T-cell (primary cell): ENCODE data around the gene SPATA6L. TPM values are rescaled to one million over a fixed set of nuclear protein-coding genes. Genes with fewer than 3 reads are reported as not detected.
A peak's percentile ranks its signal among the peaks of the same experiment; 100 is the strongest.

ENCODE experiments used
- ATAC-seq, 4 experiments: fragments of 200-7000 bp in 3 of 4; fragments of 150-1000 bp in 1 of 4; cut with Tn5 transposase; replicated peaks in 1 of 4; 1 replicate in 3 of 4; 2 replicates in 1 of 4; pipeline ENCODE4 v1.10.0; 2021; ENCODE audit warnings: moderate library complexity in 3 of 4, mild to moderate bottlenecking in 2 of 4, moderate number of reproducible peaks in 1 of 4
- CTCF ChIA-PET, 2 donors: fragments of 300-600 bp; sonication (Branson Sonifier 250); formaldehyde crosslinking; loops; one replicate each; lab custom pipeline; 2022; ENCODE audit warnings: antibody characterized with exemption in 2 of 2; lab: Charles Lee
- POLR2A ChIA-PET, 2 donors: fragments of 300-600 bp; sonication (Branson Sonifier 250); formaldehyde crosslinking; loops; one replicate each; lab custom pipeline; 2022; ENCODE audit warnings: antibody characterized with exemption in 2 of 2; lab: Charles Lee
- DNase-seq, 35 experiments: peaks; one replicate each; pipeline versions ENCODE4 v3.0.0 to v3.0.0-alpha.2; 2013 to 2023
- H3K27ac ChIP-seq: one replicate; pipeline ENCODE4 v1.5.1; 2013; ENCODE audit warnings: low read length
- H3K27me3 ChIP-seq, 2 experiments: replicated peaks in 1 of 2; 1 replicate in 1 of 2; 2 replicates in 1 of 2; pipeline versions ENCODE4 v1.6.1 to v1.7.0; 2013; ENCODE audit warnings: low read length in 1 of 2, mixed read lengths in 1 of 2; ENCODE audit not compliant: control insufficient read depth in 2 of 2, insufficient read depth in 2 of 2; ENCODE audit errors: extremely low read depth in 1 of 2
- H3K36me3 ChIP-seq, 2 donors: 1 replicate in 1 of 2; 2 replicates in 1 of 2; pipeline versions ENCODE4 v1.6.1 to v1.7.0; 2013; ENCODE audit warnings: low read length in 1 of 2; ENCODE audit not compliant: control insufficient read depth in 2 of 2, insufficient read depth in 1 of 2; ENCODE audit errors: extremely low read depth in 1 of 2
- H3K4me1 ChIP-seq, 2 experiments: 1 replicate in 1 of 2; 2 replicates in 1 of 2; pipeline versions ENCODE4 v1.6.1 to v1.7.0; 2013; ENCODE audit warnings: low read length in 2 of 2, mixed read lengths in 1 of 2; ENCODE audit not compliant: insufficient read depth in 2 of 2, control insufficient read depth in 1 of 2; ENCODE audit errors: extremely low read depth in 1 of 2
- H3K4me3 ChIP-seq, 2 donors: 1 replicate in 1 of 2; 2 replicates in 1 of 2; pipeline versions ENCODE4 v1.5.1 to v1.7.0; 2013; ENCODE audit warnings: mild to moderate bottlenecking in 2 of 2, low read length in 1 of 2, moderate library complexity in 1 of 2; ENCODE audit not compliant: control insufficient read depth in 1 of 2; ENCODE audit errors: extremely low read depth in 1 of 2
- H3K9me3 ChIP-seq: 2 replicates; pipeline ENCODE4 v1.7.0; 2013
- H3K27ac Mint-ChIP-seq, 2 donors: one replicate each; pipeline ENCODE4 v1.8.0; 2020 to 2021; ENCODE audit warnings: mild to moderate bottlenecking in 2 of 2, mixed read lengths in 2 of 2
- H3K27me3 Mint-ChIP-seq, 2 donors: one replicate each; pipeline ENCODE4 v1.8.0; 2021 to 2022; ENCODE audit warnings: mixed read lengths in 2 of 2
- H3K36me3 Mint-ChIP-seq: one replicate; pipeline ENCODE4 v1.8.0; 2021; ENCODE audit warnings: mixed read lengths
- H3K4me1 Mint-ChIP-seq, 3 donors: one replicate each; pipeline ENCODE4 v1.8.0; 2020 to 2022; ENCODE audit warnings: mixed read lengths in 3 of 3, mild to moderate bottlenecking in 1 of 3
- H3K4me3 Mint-ChIP-seq, 3 donors: one replicate each; pipeline ENCODE4 v1.8.0; 2020 to 2022; ENCODE audit warnings: mild to moderate bottlenecking in 3 of 3, mixed read lengths in 3 of 3, moderate library complexity in 3 of 3
- H3K9me3 Mint-ChIP-seq, 3 donors: one replicate each; pipeline ENCODE4 v1.8.0; 2020 to 2022; ENCODE audit warnings: mixed read lengths in 3 of 3
- WGBS: methylation state at CpG from one replicate; pipeline ENCODE4 v1.1.5; 2013; ENCODE audit warnings: missing lambda C conversion rate; ENCODE audit not compliant: insufficient coverage; 5-methylcytosine and 5-hydroxymethylcytosine counted together
- total RNA-seq, 35 experiments: library from RNA in 6 of 35; stranded (reverse) in 6 of 35; fragments of 120-200 nt in 1 of 35; gene quantifications; one replicate each; pipeline versions ENCODE4 v1.2.1 to v1.2.4 and lab custom pipeline; 2013 to 2026

Gene SPATA6L
- total RNA-seq, 5 donors from 2014 or later (not counting 1 experiment from before 2014, with no cell fraction given), result 1.2 to 5.2 (median 2.5) TPM

DNA sequence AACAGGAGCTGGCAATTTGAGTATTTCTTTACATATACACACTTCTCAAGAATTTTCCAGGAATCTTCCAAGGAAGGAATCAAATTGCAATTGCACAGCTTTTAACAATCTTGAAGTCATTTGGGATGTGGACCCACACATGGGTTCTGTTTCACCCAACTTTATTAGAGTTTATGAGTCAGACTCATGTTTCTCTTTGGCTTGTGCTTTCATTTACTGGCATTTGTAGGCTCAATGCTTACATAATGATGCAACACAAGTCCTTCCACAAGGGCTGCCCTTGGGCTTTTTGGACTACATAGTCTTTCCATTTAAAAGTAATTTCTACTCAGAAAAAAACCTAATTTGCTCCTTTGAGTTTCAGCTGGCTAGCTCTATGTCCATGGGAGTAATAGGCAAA, 8.5 kb upstream of the SPATA6L start:
- Histone ChIP-seq H3K27me3 (no peaks in the 10 kb centered on the region), H3K4me1 (peaks cover 0 to 5% of the 10 kb centered on the region in 2 experiments), H3K4me3 (no peak overlapping the region), H3K36me3 (no peaks in the 10 kb centered on the region), H3K27ac (no peak overlapping the region), H3K9me3 (no peaks in the 10 kb centered on the region)
- no peaks in the 10 kb centered on the region for H3K27me3 Mint-ChIP-seq
- ATAC-seq (no peak), DNase-seq (no peak)
- peaks cover 5% of the 10 kb centered on the region for H3K36me3 Mint-ChIP-seq
- H3K4me1 Mint-ChIP-seq, result peaks cover 4 to 10% (median 6%) of the 10 kb centered on the region in 3 donors
- ChIA-PET CTCF (interaction anchor here in 1 of 2 donors (1.2 kb wide), 1 partner anchor 70 kb away, joined by 3 read pairs; no protein-coding TSS in a partner anchor), POLR2A (no interaction called here)
- H3K9me3 Mint-ChIP-seq, result no peaks in the 10 kb centered on the region
- H3K27ac Mint-ChIP-seq, result no peak overlapping the region
- no peak overlapping the region for H3K4me3 Mint-ChIP-seq

- no peaks in the 10 kb centered on the region for H3K9me3 Mint-ChIP-seq
- ChIA-PET CTCF (no interaction called here), POLR2A (interaction anchor here in 1 of 2 donors (0.8 kb wide), 1 partner anchor 17 kb away, joined by 3 read pairs; no protein-coding TSS in a partner anchor)
Observed at GRCh38 chr9:4671737-4672136, 5.5 kb upstream of the SPATA6L start.

GRCh38 chr9:4670591-4670990, 4.3 kb upstream of the SPATA6L start:
- Histone ChIP-seq H3K36me3 (no peaks in the 10 kb centered on the region), H3K4me1 (peaks cover 22% of the 10 kb centered on the region in 2 experiments), H3K4me3 (no peak overlapping the region), H3K9me3 (no peaks in the 10 kb centered on the region), H3K27me3 (no peaks in the 10 kb centered on the region), H3K27ac (no peak overlapping the region)
- ChIA-PET CTCF (interaction anchor here in 1 of 2 donors (0.7 kb wide), 1 partner anchor 755 kb away, joined by 3 read pairs; no protein-coding TSS in a partner anchor), POLR2A (no interaction called here)
- no peak overlapping the region for H3K4me3 Mint-ChIP-seq
- H3K27ac Mint-ChIP-seq, result peak overlapping the region; percentile 74 to 82
- H3K27me3 Mint-ChIP-seq, result no peaks in the 10 kb centered on the region
- peaks cover 36 to 38% (median 37%) of the 10 kb centered on the region in 3 donors for H3K4me1 Mint-ChIP-seq
- peaks cover 3% of the 10 kb centered on the region for H3K36me3 Mint-ChIP-seq
- DNase-seq (no peak), ATAC-seq (no peak)
- H3K9me3 Mint-ChIP-seq, result no peaks in the 10 kb centered on the region
- WGBS, result no CpG with 5 or more reads among the region's 3 CpGs

More at GRCh38 chr9:4671737-4672136, 5.5 kb upstream of the SPATA6L start:
- Mint-ChIP-seq H3K27me3 (no peaks in the 10 kb centered on the region), H3K4me3 (no peak overlapping the region), H3K36me3 (peaks cover 5% of the 10 kb centered on the region), H3K4me1 (peaks cover 24 to 29% (median 26%) of the 10 kb centered on the region in 3 donors), H3K27ac (no peak overlapping the region)
- Histone ChIP-seq H3K4me1 (peaks cover 12 to 13% of the 10 kb centered on the region in 2 experiments), H3K36me3 (no peaks in the 10 kb centered on the region), H3K9me3 (no peaks in the 10 kb centered on the region), H3K27ac (no peak overlapping the region), H3K27me3 (no peaks in the 10 kb centered on the region), H3K4me3 (no peak overlapping the region)
- 100% methylated on average over 1 of the region's 1 CpG for WGBS
- DNase-seq, result no peak
- ATAC-seq, result no peak

DNA sequence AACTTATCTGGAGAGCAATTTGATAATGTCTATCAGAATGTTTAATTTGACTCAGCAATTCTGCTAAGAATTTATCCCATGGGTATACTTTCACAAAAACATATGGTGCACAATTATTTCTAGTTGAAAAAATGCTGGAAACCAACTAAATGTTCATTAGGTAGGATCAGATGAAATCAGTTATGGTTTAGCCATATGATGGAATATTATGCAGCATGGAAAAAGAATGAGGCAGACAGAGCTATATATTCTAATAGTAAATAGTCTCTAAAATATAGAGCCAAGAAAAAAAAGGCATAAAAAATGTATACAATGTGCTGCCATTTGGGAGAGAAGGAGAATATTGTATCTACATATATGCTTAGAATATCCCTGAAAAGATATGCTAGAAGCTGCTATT, 3.6 kb upstream of the SPATA6L start:
- H3K4me3 Mint-ChIP-seq, result no peak overlapping the region
- H3K9me3 Mint-ChIP-seq, result no peaks in the 10 kb centered on the region
- H3K27me3 Mint-ChIP-seq, result no peaks in the 10 kb centered on the region
- Histone ChIP-seq H3K27me3 (no peaks in the 10 kb centered on the region), H3K4me3 (no peak overlapping the region), H3K27ac (no peak overlapping the region), H3K9me3 (no peaks in the 10 kb centered on the region), H3K36me3 (no peaks in the 10 kb centered on the region), H3K4me1 (peaks cover 22 to 25% of the 10 kb centered on the region in 2 experiments)
- ATAC-seq (no peak), DNase-seq (no peak)
- H3K4me1 Mint-ChIP-seq, result peaks cover 43 to 45% (median 43%) of the 10 kb centered on the region in 3 donors
- H3K27ac Mint-ChIP-seq, result no peak overlapping the region
- no peaks in the 10 kb centered on the region for H3K36me3 Mint-ChIP-seq
- ChIA-PET CTCF (interaction anchor here in 1 of 2 donors (0.7 kb wide), 1 partner anchor 756 kb away, joined by 3 read pairs; no protein-coding TSS in a partner anchor), POLR2A (no interaction called here)

- H3K4me3 Mint-ChIP-seq, result no peak overlapping the region
- ATAC-seq (no peak), DNase-seq (no peak)
- 100% methylated on average over 1 of the region's 2 CpGs for WGBS
- no peaks in the 10 kb centered on the region for H3K36me3 Mint-ChIP-seq
- no peaks in the 10 kb centered on the region for H3K27me3 ChIP-seq
- H3K9me3 ChIP-seq, result no peaks in the 10 kb centered on the region
- peak overlapping the region; percentile 57 to 65 for H3K27ac Mint-ChIP-seq
- peaks cover 55 to 57% (median 56%) of the 10 kb centered on the region in 3 donors for H3K4me1 Mint-ChIP-seq
- H3K4me3 ChIP-seq, result no peak overlapping the region
- H3K27me3 Mint-ChIP-seq, result no peaks in the 10 kb centered on the region
- H3K4me1 ChIP-seq, result peaks cover 30 to 38% of the 10 kb centered on the region in 2 experiments
- no peaks in the 10 kb centered on the region for H3K36me3 ChIP-seq
- ChIA-PET CTCF (no interaction called here), POLR2A (no interaction called here)
- H3K9me3 Mint-ChIP-seq, result no peaks in the 10 kb centered on the region
- H3K27ac ChIP-seq, result no peak overlapping the region
Observed at GRCh38 chr9:4668604-4669003, 2.3 kb upstream of the SPATA6L start.

DNA sequence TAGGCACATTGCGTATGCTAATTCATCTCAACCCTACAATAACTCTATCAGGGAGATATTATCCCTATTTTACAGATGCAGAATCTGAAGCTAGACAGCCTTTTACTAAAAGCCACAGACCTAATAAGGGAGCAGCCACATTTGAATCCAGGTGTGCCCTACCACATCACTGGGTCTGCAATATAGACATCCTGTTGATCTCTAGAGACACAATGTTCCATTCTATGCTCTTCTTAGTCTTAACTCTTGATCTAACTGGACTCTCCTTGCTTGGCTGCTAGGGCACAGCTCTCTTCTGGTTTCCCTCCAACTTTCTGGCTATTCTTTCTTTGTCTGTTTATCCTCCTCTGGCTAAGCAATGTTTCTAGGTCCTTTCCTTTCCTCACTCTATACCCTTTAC, 1.4 kb upstream of the SPATA6L start:
- H3K27me3 ChIP-seq, result no peaks in the 10 kb centered on the region
- ChIA-PET POLR2A (interaction anchor here in 1 of 2 donors (0.8 to 1.0 kb wide), 2 partner anchors 12 to 23 kb away, joined by 3 to 4 read pairs; partner anchors contain the start of gene CDC37L1), CTCF (interaction anchor here in 1 of 2 donors (0.5 to 0.8 kb wide), 2 partner anchors 12 to 82 kb away, joined by 3 to 5 read pairs; partner anchors contain the start of gene CDC37L1)
- no peaks in the 10 kb centered on the region for H3K36me3 ChIP-seq
- WGBS, result no CpG with 5 or more reads among the region's 1 CpG
- Mint-ChIP-seq H3K27me3 (no peaks in the 10 kb centered on the region), H3K9me3 (no peaks in the 10 kb centered on the region), H3K4me1 (peaks cover 65 to 66% (median 65%) of the 10 kb centered on the region in 3 donors), H3K36me3 (no peaks in the 10 kb centered on the region), H3K4me3 (peak overlapping the region in 2 of 3 donors; percentile 1 to 18), H3K27ac (peak overlapping the region; percentile 73 to 84)
- ATAC-seq, result peak; percentile 79 to 87 (median 83)
- DNase-seq, result peak in 17 of 35 experiments; percentile 9 to 70 (median 34)
- H3K9me3 ChIP-seq, result no peaks in the 10 kb centered on the region
- peak overlapping the region; percentile 13 for H3K27ac ChIP-seq
- H3K4me3 ChIP-seq, result no peak overlapping the region
- H3K4me1 ChIP-seq, result peaks cover 37 to 46% of the 10 kb centered on the region in 2 experiments
